H1 (cell line): ENCODE results near the gene SLC25A27.

Experiments used
- CBX8 ChIP-seq: fragments of 300-800, 300-1000 bp; sonication (generic); IDR thresholded peaks from 2 replicates; pipeline ENCODE4 v1.7.1; 2016; ENCODE audit warnings: low read depth, low read length, borderline replicate concordance
- CHD7 ChIP-seq: fragments of 300-600 bp; sonication (generic); IDR thresholded peaks from 2 replicates; pipeline ENCODE4 v1.7.1; 2012; ENCODE audit warnings: low read length, moderate library complexity, mild to moderate bottlenecking, inconsistent platforms; ENCODE audit not compliant: insufficient replicate concordance
- CTCF ChIP-seq, 3 experiments: IDR thresholded peaks; 1 replicate in 2 of 3; 2 replicates in 1 of 3; pipeline versions ENCODE4 v1.5.1 to v1.6.1; 2011; ENCODE audit warnings: low read length in 3 of 3, mild to moderate bottlenecking in 3 of 3, inconsistent platforms in 2 of 3, low read depth in 1 of 3, moderate library complexity in 1 of 3; ENCODE audit not compliant: insufficient read depth in 1 of 3; ENCODE audit errors: control extremely low read depth in 1 of 3
- EZH2 ChIP-seq: fragments of 200-600 bp; sonication (generic); IDR thresholded peaks from 2 replicates; pipeline ENCODE4 v1.7.1; 2012; ENCODE audit warnings: low read depth, mild to moderate bottlenecking, moderate library complexity, low read length, inconsistent platforms; ENCODE audit not compliant: severe bottlenecking
- KDM5A ChIP-seq: fragments of 200-600 bp; IDR thresholded peaks from 2 replicates; pipeline ENCODE4 v1.7.1; 2012; ENCODE audit warnings: mild to moderate bottlenecking, low read length, inconsistent platforms, mixed read lengths
- MAFK ChIP-seq: IDR thresholded peaks from 2 replicates; pipeline ENCODE4 v1.6.1; 2012; ENCODE audit warnings: low read depth, mild to moderate bottlenecking, improper control_type of control experiment, low read length
- POLR2A ChIP-seq, 2 experiments: IDR thresholded peaks; 1 replicate in 1 of 2; 2 replicates in 1 of 2; pipeline ENCODE4 v1.6.1; 2011; ENCODE audit warnings: low read depth in 2 of 2, low read length in 2 of 2, mild to moderate bottlenecking in 2 of 2; ENCODE audit errors: control extremely low read depth in 1 of 2
- POLR2AphosphoS5 ChIP-seq: IDR thresholded peaks from 2 replicates; pipeline ENCODE4 v1.6.1; 2011; ENCODE audit warnings: low read depth, low read length
- SIX5 ChIP-seq: IDR thresholded peaks from 2 replicates; pipeline ENCODE4 v1.6.1; 2011; ENCODE audit warnings: mild to moderate bottlenecking, low read depth, low read length
- SP4 ChIP-seq: IDR thresholded peaks from 2 replicates; pipeline ENCODE4 v1.6.1; 2012; ENCODE audit warnings: low read length, inconsistent platforms
- TAF1 ChIP-seq: IDR thresholded peaks from 2 replicates; pipeline ENCODE4 v1.6.1; 2011; ENCODE audit warnings: mild to moderate bottlenecking, low read depth, low read length

DNA sequence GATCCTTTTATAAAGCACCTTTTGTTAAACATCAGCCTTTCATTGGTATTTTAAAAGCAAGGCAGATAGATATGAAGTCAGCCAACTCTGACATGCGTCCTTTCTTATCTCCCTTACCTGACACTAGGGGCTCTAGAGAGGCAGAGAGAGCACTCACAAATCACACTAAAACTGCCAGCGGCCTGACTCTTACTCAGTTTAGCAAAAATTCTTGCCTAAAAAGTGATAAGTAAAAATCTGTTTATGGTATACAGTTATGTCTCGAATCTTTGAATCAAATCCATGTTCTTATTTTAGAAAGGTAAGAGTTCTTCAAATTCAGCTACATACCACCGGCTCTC, 24.5 kb downstream of the SLC25A27 start:
- peak in 2 of 3 experiments; percentile 54 to 64; a peak in 3 of 4 replicates for TF ChIP-seq CTCF (IDR thresholded peaks at IDR 0.05; ENCODE audit: control extremely low read depth in 1 of 3, insufficient read depth in 1 of 3, low read depth in 1 of 3, low read length in 3 of 3)
- no peak for TF ChIP-seq TAF1
- TF ChIP-seq CHD7 = no peak
- no peak for TF ChIP-seq EZH2
- no peak for TF ChIP-seq SP4
- TF ChIP-seq POLR2AphosphoS5 = no peak
- TF ChIP-seq SIX5 = no peak
- TF ChIP-seq POLR2A (IDR thresholded peaks at IDR 0.05; ENCODE audit: control extremely low read depth in 1 of 2, low read depth in 2 of 2, low read length in 2 of 2) = no peak
- TF ChIP-seq MAFK = no peak
- TF ChIP-seq KDM5A = no peak
- no peak for TF ChIP-seq CBX8
